SK-N-MC (cell line): ENCODE measurements around the gene CPNE5.

Experiments
- EZH2 ChIP-seq: fragments of 200-600 bp; sonication (generic); IDR thresholded peaks from one replicate; pipeline ENCODE4 v1.6.1; 2017; ENCODE audit warnings: antibody characterized with exemption
- POLR2AphosphoS5 ChIP-seq: IDR thresholded peaks from 2 replicates; pipeline ENCODE4 v1.6.1; 2012; ENCODE audit warnings: mild to moderate bottlenecking, low read depth, low read length, borderline replicate concordance

- TF ChIP-seq EZH2 (no peak), POLR2AphosphoS5 (no peak)
Observed at GRCh38 chr6:36783603-36784375, 55.5 kb downstream of the CPNE5 start.
